Heart right ventricle (tissue), 16 donors: ENCODE data around the gene ZBP1. TPM values are rescaled to one million over a fixed set of nuclear protein-coding genes. Genes with fewer than 3 reads are reported as not detected.

Experiments used
- ATAC-seq, 8 donors: fragments of 200-7000 bp; cut with Tn5 transposase; one replicate each; pipeline ENCODE4 v1.9.1; 2020; ENCODE audit warnings: mild to moderate bottlenecking in 8 of 8, moderate library complexity in 8 of 8, moderate number of reproducible peaks in 1 of 8
- DNase-seq, 2 donors: peaks; one replicate each; pipeline ENCODE4 v3.0.0-alpha.2; 2020
- H3K27ac ChIP-seq, 10 donors: fragments of 200-600 bp; sonication (generic) in 2 of 10; one replicate each; pipeline versions ENCODE4 v1.5.0 to v1.8.0; 2020 to 2022; ENCODE audit warnings: mild to moderate bottlenecking in 3 of 10
- H3K27me3 ChIP-seq, 7 donors: fragments of 200-600 bp; one replicate each; pipeline ENCODE4 v1.8.0; 2021 to 2022; ENCODE audit warnings: mild to moderate bottlenecking in 2 of 7
- H3K36me3 ChIP-seq, 9 donors: fragments of 200-600 bp; sonication (generic) in 1 of 9; one replicate each; pipeline versions ENCODE4 v1.5.0 to v1.8.0; 2020 to 2022; ENCODE audit warnings: mild to moderate bottlenecking in 2 of 9
- H3K4me1 ChIP-seq, 9 donors: fragments of 200-600 bp; sonication (generic) in 1 of 9; one replicate each; pipeline versions ENCODE4 v1.5.0 to v1.8.0; 2020 to 2022; ENCODE audit warnings: mild to moderate bottlenecking in 4 of 9
- H3K4me3 ChIP-seq, 10 donors: fragments of 200-600 bp; sonication (generic) in 2 of 10; one replicate each; pipeline versions ENCODE4 v1.5.0 to v1.8.0; 2020 to 2022; ENCODE audit warnings: mild to moderate bottlenecking in 7 of 10, moderate library complexity in 2 of 10
- H3K9me3 ChIP-seq, 11 donors: fragments of 200-600 bp in 10 of 11; sonication (generic) in 2 of 11; one replicate each; pipeline versions ENCODE4 v1.5.0 to v1.8.0; 2013 to 2022; ENCODE audit warnings: mild to moderate bottlenecking in 2 of 11, control low read depth in 1 of 11, moderate library complexity in 1 of 11
- CTCF ChIP-seq, 9 donors: fragments of 200-600 bp; sonication (generic) in 2 of 9; IDR thresholded peaks; one replicate each; pipeline versions ENCODE4 v1.5.0 to v1.8.0; 2021 to 2022; ENCODE audit warnings: antibody characterized with exemption in 9 of 9, mild to moderate bottlenecking in 5 of 9, moderate library complexity in 1 of 9
- WGBS, 2 donors: extraction: QIAGEN DNeasy Blood & Tissue Kit; methylation state at CpG; one replicate each; pipeline ENCODE4 v1.1.7; 2013; ENCODE audit warnings: inconsistent platforms in 1 of 2; 5-methylcytosine and 5-hydroxymethylcytosine counted together
- intact Hi-C, 10 donors: fragments of 100-400 bp; cut with DNase I; formaldehyde crosslinking; loops; one replicate each; pipeline versions ENCODE4 v1.11.1 to v1.14.2; 2022
- polyA plus RNA-seq, 2 donors: library from polyadenylated mRNA; stranded (reverse); fragments of 200-250 nt; gene quantifications; one replicate each; pipeline ENCODE4 v1.2.3, GENCODE V29; 2013
- total RNA-seq, 10 donors: library from RNA; stranded (reverse); fragmentation: NEBNext Ultra II Directional in 3 of 10; extraction: Animal tissue kit (Norgen Biotek cat#: 25700) in 3 of 10; gene quantifications; one replicate each; pipeline versions ENCODE4 v1.2.1 to v1.2.4, GENCODE V29; 2021 to 2023
- donor health status: Arrhythmogenic right ventricular cardiomyopathy.
- donor health status: ischemic (EF 13 %, LVEDD 7.1; RV severe dilation, severe dysfunction).
- donor health status: healthy with polysubstance abuse.
- donor health status: DM: no; HTN: yes; CAD: no.
- donor health status: DM: no; HTN: no; CAD: no.
- donor health status: ischemic (EF 25% LVEDD 6.9; RV normal size, moderate dysfunction).
- donor health status: ischemic (EF 25% LVEDD 5.7; RV mildly dilated, moderate dysfunction).
- donor health status: healthy.
- donor health status: DM: yes; HTN: yes; CAD: no.
- donor health status: Ischemic cardiomyopathy.
- donor health status: ischemic (EF 35%, LVEDD 5.7; RV mildly dilated, moderate dysfunction).
- donor health status: nonischemic (EF 11% LVEDD 7.7; RV severe dilation, severe dysfunction).
- donor health status: DM: yes; HTN: yes; CAD: no.
- donor health status: PGD.
- donor health status: ischemic (EF 29% LVEDD 5.4; RV normal size, mild dysfunction).
- donor health status: nonischemic (EF 23%, LVEDD 6.1; RV moderate dilation, normal function).

The ZBP1 gene
- total and polyA plus RNA-seq, 12 donors, result 0.13 to 1.2 (median 0.31) TPM; not detected in 2

- WGBS, 2 donors, result 93 to 94% methylated on average over 12 of the region's 12 CpGs
- Histone ChIP-seq H3K27me3 (peaks cover 0 to 59% (median 44%) of the 10 kb centered on the region in 7 donors), H3K27ac (no peak overlapping the region), H3K4me1 (no peaks in the 10 kb centered on the region), H3K4me3 (no peak overlapping the region), H3K36me3 (no peaks in the 10 kb centered on the region), H3K9me3 (no peaks in the 10 kb centered on the region)
- intact Hi-C loops, result no loop called here
- ATAC-seq (no peak), DNase-seq (no peak)
- TF ChIP-seq CTCF (IDR thresholded peaks at IDR 0.05), result no peak
Observed at GRCh38 chr20:57568960-57569359, 51.3 kb downstream of the ZBP1 start.

- intact Hi-C loops, result no loop called here
- no peak for TF ChIP-seq CTCF (IDR thresholded peaks at IDR 0.05)
- peaks cover 0 to 59% (median 40%) of the 10 kb centered on the region in 7 donors for H3K27me3 ChIP-seq
- DNase-seq (no peak), ATAC-seq (peak in 1 of 8 donors; percentile 9)
- WGBS, 2 donors, result 69 to 72% methylated on average over 13 of the region's 13 CpGs
- H3K9me3 ChIP-seq, result no peaks in the 10 kb centered on the region
- no peaks in the 10 kb centered on the region for H3K36me3 ChIP-seq
- H3K27ac ChIP-seq, result no peak overlapping the region
- no peaks in the 10 kb centered on the region for H3K4me1 ChIP-seq
- no peak overlapping the region for H3K4me3 ChIP-seq
Observed at GRCh38 chr20:57568088-57568896, 51.9 kb downstream of the ZBP1 start.

- no peak overlapping the region for H3K4me3 ChIP-seq
- no peaks in the 10 kb centered on the region for H3K4me1 ChIP-seq
- DNase-seq (no peak), ATAC-seq (no peak)
- H3K27me3 ChIP-seq, result peaks cover 0 to 53% (median 34%) of the 10 kb centered on the region in 7 donors
- no peak overlapping the region for H3K27ac ChIP-seq
- H3K9me3 ChIP-seq, result no peaks in the 10 kb centered on the region
- intact Hi-C loops, result no loop called here
- 81 to 88% methylated on average over 9 of the region's 9 CpGs for WGBS, 2 donors
- no peaks in the 10 kb centered on the region for H3K36me3 ChIP-seq
- no peak for TF ChIP-seq CTCF (IDR thresholded peaks at IDR 0.05)
Observed at GRCh38 chr20:57567471-57568079, 52.7 kb downstream of the ZBP1 start.

- DNase-seq, result no peak
- 75 to 76% methylated on average over 10 of the region's 10 CpGs for WGBS, 2 donors
- H3K9me3 ChIP-seq, result no peaks in the 10 kb centered on the region
- no peaks in the 10 kb centered on the region for H3K36me3 ChIP-seq
- H3K4me1 ChIP-seq, result no peaks in the 10 kb centered on the region
- no peak overlapping the region for H3K27ac ChIP-seq
- TF ChIP-seq CTCF (IDR thresholded peaks at IDR 0.05), result no peak
- ATAC-seq, result no peak
- peaks cover 0 to 49% (median 34%) of the 10 kb centered on the region in 7 donors for H3K27me3 ChIP-seq
- H3K4me3 ChIP-seq, result no peak overlapping the region
- intact Hi-C loops, result no loop called here
Observed at GRCh38 chr20:57566803-57567459, 53.3 kb downstream of the ZBP1 start.
